DMS53 treated with DMSO at 0.1 percent for 48 hours (cell line): Measurements from ENCODE around the gene SATB1.
"Not testable (repeated sequence)": the region's sequence is repeated elsewhere in the genome, so short reads cannot be mapped to it uniquely, and the experiment has no call there.

Source experiments
- DNase-seq: peaks from one replicate; lab custom pipeline; 2025; ENCODE audit not compliant: unreplicated experiment; lab: John Stamatoyannopoulos, UW

Gene SATB1

GRCh38 chr3:18355832-18356231 lies 69.3 kb downstream of the SATB1 start:
- no peak for DNase-seq

GRCh38 chr3:18354701-18355100 lies 70.4 kb downstream of the SATB1 start:
- no peak for DNase-seq

GRCh38 chr3:18351823-18352744 lies 73.1 kb downstream of the SATB1 start:
- DNase-seq: peak; percentile 13

- DNase-seq: no peak
Observed at GRCh38 chr3:18351069-18351628, 74.0 kb downstream of the SATB1 start.

DNA sequence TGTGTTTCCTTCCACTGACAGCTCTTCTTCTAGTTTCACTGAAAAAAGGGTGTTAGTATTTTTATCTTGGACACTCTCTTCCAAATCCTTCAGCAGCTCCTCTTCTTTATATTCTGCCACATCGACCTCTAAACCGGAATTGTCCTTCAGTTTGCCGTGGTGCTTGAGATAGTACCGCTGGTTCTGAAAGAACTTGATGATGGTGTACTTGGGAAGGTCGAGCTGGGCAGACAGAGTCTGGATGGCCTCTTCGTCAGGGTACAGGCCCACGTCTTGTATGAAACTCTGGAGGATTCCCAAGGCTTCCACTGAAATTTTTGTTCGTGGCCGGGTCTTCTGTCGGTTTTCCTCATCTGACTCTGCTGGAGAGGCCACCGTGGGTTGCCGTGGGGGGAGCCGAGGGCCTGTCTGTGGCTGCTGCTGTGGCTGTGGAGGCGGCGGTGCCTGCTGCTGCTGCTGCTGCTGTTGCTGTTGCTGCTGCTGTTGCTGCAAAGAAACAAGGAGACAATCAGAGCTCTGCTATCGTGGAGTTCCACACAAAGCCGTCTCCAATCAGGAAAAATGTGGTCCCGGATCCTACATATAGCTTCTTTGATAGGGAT lies 75.8 kb downstream of the SATB1 start:
- no peak for DNase-seq

DNA sequence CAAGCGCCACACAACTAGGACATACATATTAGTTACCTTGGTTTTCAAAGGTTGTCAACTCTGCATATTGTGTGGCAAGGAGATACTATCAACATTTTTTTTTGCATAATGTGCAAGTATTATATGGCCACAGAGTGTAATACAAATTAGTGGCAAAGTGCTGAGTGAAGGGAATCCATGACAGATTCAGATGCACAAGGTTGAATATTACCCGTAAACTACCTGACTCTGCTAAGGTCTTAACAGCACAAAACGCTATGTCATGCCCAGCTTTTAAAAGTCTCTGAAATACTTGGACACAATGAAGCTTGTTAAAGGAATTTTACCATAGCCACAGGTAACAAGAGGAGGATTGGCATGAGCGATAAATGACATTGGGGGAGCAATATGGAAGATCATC lies 79.0 kb downstream of the SATB1 start:
- no peak for DNase-seq

GRCh38 chr3:18345015-18345367 lies 80.1 kb downstream of the SATB1 start:
- DNase-seq: no peak

- no peak for DNase-seq
Observed at GRCh38 chr3:18344306-18345014, 80.7 kb downstream of the SATB1 start.

DNA sequence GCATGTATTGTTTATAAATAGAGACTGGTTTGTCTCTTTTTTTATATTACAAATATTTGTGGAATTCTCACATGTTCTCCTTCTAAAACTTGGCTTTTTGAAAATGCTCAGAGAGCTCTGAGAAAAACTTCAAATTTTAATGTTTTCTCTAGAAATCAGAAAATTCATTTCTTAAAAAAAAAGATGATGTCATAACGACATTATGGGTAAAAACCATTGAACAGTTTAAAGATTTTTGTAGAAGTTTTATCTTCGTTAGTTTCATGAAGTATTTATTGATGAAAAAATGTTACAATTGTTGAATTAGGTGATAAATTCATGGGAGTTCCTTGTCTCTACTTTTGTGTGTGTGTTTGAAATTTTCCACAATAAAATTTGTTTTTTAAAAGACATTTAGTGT lies 81.3 kb downstream of the SATB1 start:
- no peak for DNase-seq

- no peak for DNase-seq
Observed at GRCh38 chr3:18338827-18339514, 86.2 kb downstream of the SATB1 start.

DNA sequence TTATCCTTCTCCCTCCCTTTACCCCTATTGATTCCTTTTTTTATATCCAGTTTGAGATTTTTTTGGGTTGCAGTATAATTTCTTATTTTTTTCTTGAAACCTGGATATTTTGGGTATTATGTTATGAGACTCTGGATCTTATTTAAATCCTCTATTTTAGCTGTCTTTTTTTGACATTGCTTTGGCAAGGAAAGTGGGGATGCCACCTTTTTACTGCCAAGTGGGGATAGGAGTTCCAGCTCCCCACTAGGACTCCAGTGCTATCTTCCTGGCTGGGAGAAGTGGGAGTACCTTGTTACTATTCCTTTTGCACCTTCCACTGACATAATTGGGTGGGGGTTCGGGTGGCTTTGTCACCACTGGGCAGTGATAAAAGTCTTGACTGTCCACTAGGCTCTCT lies 87.9 kb downstream of the SATB1 start:
- no peak for DNase-seq

- no peak for DNase-seq
Observed at GRCh38 chr3:18334837-18335601, 90.1 kb downstream of the SATB1 start.

- DNase-seq: not testable (repeated sequence)
Observed at GRCh38 chr3:18330772-18331441, 94.2 kb downstream of the SATB1 start.

DNA sequence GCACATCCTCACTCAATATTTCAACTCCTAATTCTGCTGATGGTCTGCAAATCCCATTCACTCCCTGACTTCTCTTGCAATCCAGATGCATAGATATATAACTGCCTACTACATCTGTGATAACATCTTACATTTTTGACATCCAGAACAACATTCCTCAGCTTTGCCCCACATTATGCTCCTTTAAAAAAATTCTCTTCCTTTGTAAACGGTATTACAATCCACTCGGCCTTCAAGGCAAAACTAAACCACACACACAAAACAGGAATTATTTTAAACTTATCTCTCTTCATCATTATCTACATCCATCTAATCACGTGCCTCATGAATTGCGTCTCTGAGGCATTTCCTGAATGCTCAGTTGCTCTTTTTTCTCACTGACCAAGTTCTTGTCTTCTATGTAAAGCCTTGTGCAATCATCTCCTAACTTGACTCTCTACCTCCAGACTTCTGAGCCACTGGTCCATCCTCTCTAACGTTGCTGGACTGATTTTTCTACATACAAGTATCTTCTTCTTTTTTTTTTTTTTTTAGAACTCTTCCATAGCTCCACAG lies 117.0 kb downstream of the SATB1 start:
- DNase-seq: no peak

DNA sequence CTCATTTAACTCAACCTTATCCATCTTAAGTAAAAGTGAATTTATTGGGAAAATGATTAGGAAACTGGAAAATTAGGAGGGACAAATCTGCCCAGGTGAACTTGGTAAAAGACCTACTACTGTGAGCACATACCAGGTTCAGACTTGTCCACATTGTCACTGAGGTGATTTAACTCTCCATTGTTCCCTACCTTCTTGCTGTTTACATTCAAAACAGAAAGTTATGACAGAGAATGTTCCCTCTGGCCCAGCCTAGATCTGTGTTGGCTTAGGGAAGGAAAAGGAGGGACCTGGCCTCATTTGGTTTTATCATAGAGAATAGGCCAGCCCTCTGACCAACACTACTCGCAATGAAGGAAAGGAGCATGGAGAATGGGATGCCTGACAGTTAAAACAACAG lies 117.6 kb downstream of the SATB1 start:
- DNase-seq: no peak

- no peak for DNase-seq
Observed at GRCh38 chr3:18302517-18302916, 122.6 kb downstream of the SATB1 start.

DNA sequence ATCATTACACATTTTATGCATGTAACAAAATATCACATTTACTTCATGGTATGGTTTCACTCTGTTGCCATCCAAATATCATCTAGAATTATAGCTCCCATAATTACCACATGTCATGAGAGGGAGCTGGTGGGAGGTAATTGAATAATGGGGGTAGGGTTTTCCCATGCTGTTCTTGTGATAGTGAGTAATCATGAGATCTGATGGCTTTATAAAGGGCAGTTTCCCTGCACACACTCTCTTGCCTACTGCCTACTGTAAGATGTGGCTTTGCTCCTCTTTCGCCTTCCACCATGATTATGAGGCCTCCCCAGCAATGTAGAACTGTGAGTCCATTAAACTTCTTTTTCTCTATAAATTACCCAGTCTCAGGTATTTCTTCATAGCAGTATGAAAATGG lies 123.4 kb downstream of the SATB1 start:
- DNase-seq: no peak

GRCh38 chr3:18300916-18301315 lies 124.2 kb downstream of the SATB1 start:
- DNase-seq: no peak

- DNase-seq: no peak
Observed at GRCh38 chr3:18297126-18297525, 128.0 kb downstream of the SATB1 start.
